Activated T-cell treated with anti-CD3 and anti-CD28 coated beads for 48 hours (primary cell): Measurements from ENCODE around the gene HES4.

ENCODE experiments used
- DNase-seq: peaks from one replicate; pipeline ENCODE4 v3.0.0-alpha.2; 2020; ENCODE audit warnings: low read depth

Gene HES4

DNA sequence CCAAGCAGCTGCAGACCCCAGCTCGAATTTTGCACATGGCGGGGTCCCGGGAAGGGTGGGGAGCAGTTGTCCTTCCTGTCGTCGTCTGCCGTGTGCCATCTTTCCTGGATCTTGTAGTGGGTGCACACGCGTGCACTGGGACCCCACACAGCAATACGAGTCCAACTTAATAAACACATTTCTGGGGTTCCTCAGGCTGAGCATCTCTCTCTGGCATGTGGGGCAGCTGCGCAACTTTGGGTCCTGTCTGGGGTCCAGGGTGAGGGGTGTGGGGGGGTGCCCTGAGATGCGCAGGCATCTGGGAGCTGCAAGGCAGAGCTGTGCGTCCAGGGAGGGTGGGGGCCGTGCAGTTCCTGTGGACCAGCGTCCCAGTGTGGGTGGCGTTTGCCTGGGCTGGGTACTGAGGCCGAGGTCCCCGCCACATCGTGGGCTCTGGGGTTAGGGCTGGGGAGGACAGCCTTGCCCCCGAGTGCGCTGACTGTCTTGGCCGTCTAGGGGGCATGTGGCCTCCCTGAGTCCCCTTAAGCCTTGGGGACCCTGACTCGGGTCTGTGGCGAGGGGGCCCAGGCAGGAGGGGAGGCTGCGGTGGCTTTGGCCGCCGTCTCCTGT is 34.3 kb downstream of the HES4 start:
- DNase-seq: no peak

DNA sequence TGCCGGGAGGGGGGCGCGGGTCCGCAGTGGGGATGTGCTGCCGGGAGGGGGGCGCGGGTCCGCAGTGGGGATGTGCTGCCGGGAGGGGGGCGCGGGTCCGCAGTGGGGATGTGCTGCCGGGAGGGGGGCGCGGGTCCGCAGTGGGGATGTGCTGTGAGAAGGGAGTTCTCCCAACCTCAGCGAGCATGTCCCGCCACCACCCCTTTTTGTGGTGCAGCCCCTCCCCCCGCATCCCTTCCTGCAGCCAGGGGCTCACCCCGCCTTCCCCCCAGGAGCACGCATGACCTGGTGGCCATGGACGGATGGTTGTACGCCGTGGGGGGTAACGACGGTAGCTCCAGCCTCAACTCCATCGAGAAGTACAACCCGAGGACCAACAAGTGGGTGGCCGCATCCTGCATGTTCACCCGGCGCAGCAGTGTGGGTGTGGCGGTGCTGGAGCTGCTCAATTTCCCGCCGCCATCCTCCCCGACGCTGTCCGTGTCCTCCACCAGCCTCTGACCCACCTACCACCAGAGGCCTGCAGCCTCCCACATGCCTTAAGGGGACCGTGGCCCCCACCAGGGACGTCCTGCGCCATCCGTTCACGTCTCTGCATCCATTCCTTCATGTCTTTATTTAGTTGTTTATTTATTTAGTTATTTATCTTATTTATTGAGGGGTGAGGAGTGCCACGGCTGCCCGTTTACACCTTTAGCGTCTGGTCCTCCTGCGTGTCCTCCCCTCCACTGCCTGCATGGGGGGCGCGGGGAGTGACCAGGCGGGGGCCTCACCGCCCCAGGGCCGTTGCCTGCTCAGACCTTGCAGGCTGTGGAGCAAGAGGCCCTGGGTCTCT is 35.0 kb downstream of the HES4 start:
- DNase-seq: no peak

DNA sequence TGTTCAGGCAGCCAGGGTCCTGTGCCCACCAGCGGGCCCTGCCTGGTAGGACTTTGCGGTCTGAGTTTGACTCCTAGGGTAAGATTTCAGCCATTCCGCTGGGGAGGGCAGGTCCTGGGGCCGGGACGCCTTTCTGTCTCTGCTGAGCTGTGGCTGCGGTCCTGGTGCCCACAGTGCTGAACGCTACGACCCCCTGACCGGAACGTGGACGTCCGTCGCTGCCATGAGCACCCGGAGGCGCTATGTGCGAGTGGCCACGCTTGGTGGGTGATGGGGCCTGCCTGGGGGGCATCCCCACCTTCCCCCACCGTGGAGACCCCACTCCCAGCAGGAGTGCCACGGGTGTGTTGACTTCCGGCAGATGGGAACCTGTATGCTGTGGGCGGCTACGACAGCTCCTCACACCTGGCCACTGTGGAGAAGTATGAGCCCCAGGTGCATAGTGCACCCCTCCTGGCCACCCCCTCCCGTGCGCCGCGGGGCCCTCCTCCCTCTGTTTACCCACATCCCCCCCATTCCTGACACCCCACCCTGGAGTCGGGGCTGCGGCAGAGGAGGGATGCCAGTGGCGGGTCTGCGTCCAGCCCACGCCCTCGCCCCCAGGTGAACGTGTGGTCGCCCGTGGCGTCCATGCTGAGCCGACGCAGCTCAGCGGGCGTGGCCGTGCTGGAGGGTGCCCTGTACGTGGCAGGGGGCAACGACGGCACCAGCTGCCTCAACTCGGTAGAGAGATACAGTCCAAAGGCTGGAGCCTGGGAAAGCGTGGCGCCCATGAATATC is 36.0 kb downstream of the HES4 start:
- DNase-seq: no peak

DNA sequence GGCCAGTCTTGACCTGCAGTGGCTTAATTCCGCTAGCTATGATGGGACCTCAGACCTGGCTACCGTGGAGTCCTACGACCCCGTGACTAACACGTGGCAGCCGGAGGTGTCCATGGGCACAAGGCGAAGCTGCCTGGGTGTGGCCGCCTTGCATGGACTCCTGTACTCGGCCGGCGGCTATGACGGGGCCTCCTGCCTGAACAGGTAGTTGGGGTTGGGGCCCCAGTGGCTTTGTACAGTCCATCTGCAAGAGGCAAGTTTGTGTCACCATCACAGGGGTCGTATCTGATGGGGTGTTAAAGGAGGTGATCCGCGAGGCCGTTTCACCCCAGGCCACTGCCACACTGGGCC is 36.6 kb downstream of the HES4 start:
- no peak for DNase-seq

DNA sequence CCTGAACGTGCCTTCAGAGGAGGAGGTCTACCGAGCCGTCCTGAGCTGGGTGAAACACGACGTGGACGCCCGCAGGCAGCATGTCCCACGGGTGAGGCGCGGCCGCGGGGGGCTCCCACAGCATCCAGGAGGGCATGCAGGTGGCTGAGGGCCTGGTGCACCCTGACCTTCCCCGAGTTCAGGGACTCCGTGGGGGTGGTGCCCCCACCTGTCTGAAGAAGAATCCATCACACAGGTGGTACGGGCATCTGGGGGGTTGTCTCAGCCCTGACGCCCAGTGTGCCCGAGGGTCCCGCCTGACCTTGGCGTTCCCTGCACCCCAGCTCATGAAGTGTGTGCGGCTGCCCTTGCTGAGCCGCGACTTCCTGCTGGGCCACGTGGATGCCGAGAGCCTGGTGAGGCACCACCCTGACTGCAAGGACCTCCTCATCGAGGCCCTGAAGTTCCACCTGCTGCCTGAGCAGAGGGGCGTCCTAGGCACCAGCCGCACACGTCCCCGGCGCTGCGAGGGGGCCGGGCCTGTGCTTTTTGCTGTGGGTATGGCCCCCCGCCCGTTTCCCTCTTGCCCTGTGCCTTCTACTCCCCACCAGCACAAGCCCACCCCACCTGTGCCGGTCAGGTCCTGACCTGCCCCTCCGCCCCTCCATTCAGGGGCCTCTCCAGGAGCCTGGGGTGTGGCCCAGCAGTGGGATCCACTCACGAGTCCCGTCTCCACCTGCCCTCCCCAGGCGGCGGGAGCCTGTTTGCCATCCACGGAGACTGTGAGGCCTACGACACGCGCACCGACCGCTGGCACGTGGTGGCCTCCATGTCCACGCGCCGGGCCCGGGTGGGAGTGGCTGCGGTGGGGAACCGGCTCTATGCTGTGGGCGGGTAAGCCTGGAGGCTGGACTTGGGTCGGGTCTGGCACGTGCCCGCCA is 37.3 kb downstream of the HES4 start:
- no peak for DNase-seq

DNA sequence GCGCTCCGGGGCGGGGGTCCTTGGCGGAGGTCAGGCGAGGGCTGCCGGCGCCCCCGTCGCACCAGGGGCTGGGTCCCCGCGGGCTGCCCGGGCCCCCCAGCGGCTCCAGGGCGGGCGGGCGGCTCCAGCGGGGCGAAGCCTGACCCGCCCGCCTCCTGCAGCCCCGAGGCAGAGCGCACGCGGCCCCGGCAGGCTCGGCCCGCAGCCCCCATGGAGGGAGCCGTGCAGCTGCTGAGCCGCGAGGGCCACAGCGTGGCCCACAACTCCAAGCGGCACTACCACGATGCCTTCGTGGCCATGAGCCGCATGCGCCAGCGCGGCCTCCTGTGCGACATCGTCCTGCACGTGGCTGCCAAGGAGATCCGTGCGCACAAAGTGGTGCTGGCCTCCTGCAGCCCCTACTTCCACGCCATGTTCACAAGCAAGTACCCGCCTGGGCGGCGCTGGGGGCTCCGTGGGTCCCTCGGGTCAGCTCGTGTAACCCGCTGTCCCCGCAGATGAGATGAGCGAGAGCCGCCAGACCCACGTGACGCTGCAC is 38.7 kb downstream of the HES4 start:
- no peak for DNase-seq

DNA sequence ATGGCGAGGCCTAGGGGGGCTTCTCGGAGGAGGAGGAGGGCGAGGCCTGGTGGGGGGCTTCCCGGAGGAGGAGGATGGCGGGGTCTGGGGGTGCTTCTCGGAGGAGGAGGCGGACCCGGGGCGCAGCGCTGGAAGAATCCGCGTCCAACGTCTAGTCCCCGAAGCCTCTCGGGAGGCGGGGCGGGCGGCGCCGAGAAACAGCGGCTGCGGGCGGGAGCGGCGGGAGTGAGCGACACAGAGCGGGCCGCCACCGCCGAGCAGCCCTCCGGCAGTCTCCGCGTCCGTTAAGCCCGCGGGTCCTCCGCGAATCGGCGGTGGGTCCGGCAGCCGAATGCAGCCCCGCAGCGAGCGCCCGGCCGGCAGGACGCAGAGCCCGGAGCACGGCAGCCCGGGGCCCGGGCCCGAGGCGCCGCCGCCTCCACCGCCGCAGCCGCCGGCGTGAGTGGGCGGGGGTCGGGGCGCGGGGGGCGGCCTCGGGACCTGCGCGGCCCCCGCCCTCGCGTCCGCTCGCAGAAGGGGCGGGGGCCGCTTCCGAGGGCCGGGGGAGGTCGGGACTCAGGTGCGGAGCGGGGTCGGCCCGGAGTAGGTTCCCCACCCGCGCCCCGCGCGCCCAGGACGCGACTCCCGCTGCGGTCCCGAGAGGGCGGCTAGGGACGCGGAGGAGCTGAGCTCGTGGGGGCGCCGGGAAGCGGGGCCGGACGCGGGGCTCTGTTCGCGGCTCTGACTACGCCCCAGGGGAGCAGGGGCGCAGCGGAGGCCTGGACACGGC is 39.4 kb downstream of the HES4 start, which contains the start of gene KLHL17:
KLHL17 (plus strand) TSS at position 222 of the 769 bp plus-strand sequence; CDS start at position 332, 110 bp downstream.
- DNase-seq: peak; percentile 84

DNA sequence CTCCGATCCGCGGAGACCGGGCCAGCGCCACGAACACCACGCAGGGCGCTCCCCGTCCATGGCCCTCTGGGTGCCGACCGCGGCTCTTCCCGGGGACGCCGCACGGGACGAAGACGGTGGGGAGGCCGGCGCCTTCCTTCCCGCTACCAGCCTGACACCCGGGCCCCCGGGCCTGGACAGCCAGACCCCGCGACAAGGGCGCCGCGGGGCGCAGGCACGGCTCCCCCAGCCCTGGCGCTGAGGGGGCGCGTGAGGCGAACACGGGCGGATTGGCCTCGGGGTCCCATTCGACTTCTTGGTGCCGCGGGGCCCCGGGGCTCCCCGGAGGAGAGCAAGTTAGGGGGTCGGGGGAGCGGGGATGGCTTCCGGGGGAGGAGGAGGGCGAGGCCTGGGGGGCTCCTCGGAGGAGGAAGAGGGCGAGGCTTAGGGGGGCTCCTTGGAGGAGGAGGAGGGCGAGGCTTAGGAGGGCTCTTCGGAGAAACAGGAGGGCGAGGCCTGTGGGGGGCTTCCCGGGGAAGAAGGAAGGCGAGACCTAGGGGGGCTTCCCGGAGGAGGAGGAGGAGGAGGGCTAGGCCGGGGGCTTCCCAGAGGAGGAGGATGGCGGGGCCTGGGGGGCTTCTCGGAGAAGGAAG is 40.0 kb downstream of the HES4 start:
- DNase-seq: no peak

DNA sequence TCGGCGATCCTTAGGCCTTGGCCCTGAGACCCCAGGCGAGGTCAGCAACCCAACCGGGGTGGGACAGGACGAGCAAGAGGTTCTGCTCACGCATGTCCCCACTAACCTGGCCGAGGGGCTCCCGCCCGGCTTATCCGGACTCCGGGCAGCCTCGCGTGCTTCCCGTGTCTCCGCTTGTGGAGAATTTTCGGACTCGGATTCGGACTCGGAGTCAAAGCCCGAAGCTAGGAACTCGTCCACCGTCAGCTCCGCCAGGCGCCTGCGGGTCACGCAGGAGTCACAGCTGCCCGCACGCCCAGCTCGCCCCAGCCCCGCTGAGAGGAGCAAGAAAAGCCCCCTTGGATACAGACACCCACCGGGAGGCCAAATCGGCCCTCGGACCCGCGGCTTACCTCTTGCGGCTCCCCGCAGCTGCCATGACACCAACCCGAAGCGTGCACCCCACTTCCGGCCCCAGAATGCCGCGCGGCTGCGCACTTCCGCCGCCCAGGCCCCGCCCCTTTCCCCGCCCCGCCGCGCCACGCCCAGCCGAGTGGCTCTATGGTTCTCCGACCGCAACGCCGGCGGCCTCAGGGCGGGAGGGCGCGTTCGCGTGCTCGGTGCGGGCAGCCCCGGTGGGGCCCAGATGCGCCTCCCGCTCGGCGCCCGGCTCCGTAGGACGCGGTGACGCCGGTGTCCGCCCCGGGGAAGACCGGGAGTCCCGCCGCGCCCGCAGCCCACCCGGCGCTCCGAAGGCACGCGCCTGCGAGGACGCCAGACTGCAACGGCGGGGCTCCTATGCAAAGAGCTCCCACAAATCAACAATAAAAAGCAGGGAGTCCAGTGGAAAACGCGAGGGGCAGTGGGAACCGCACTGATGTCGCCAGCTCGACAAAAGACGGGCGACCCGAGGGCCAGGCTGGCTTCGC is 40.8 kb downstream of the HES4 start, which contains the start of gene NOC2L:
NOC2L (minus strand) TSS at position 434 of the 908 bp plus-strand sequence; CDS start at position 418, 16 bp downstream.
- peak; percentile 99 for DNase-seq

DNA sequence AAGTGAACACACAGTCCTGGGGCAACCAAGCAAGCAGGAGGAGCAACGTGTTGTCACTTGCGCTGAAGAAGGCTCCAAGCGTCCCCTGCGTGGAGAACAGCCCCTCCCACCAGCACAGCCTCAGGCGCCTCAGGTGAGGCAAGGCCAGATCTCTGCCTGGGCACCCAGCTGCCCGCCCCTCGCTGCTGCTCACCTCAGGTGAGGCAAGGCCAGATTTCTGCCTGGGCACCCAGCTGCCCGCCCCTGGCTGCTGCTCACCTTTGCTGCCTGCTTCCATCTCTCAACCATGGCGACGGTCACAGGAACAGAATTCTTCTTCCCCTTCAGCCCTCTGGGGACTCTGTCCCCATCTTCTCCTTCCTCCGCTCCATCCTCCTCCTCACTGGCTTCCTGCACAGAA is 43.3 kb downstream of the HES4 start:
- no peak for DNase-seq

DNA sequence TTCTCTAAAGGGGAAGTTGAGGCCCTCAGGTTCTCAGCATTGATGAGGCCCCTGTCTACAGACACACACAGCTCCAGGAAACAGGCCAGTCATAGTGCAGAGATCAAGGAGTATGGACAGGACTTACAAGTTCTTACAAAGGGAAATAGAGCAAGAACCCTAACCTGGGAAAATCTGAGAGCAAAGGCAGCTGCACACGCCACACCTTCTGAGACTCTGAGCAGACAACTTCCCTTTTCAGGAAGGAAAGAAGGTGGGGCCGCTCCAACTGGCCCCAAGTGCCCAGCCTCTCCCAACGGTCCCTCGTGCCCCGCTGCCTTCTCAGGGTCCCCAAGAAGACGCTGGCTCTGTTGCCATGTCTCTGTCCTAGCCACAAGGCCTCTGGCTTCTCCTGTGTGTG is 44.4 kb downstream of the HES4 start:
- no peak for DNase-seq

DNA sequence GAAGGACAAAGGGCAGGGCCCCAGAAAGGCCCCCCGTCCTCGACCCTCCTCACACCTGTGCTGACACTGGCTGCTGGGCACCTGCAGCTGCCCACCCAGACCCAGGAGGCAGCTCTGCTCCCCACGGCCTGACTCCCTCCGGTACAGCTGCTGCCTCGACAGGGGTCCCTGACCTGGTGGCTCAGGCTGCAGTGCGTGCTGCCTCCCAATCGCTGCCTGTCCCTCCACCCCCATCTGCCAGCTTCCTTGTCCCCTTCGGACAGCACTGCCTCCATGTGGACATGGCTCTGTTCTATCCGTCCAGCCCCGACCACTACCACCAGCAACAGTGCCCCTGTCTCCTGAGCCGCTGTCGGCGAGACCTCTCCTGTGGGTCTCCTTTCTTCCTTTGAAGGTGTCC is 45.0 kb downstream of the HES4 start:
- DNase-seq: no peak

DNA sequence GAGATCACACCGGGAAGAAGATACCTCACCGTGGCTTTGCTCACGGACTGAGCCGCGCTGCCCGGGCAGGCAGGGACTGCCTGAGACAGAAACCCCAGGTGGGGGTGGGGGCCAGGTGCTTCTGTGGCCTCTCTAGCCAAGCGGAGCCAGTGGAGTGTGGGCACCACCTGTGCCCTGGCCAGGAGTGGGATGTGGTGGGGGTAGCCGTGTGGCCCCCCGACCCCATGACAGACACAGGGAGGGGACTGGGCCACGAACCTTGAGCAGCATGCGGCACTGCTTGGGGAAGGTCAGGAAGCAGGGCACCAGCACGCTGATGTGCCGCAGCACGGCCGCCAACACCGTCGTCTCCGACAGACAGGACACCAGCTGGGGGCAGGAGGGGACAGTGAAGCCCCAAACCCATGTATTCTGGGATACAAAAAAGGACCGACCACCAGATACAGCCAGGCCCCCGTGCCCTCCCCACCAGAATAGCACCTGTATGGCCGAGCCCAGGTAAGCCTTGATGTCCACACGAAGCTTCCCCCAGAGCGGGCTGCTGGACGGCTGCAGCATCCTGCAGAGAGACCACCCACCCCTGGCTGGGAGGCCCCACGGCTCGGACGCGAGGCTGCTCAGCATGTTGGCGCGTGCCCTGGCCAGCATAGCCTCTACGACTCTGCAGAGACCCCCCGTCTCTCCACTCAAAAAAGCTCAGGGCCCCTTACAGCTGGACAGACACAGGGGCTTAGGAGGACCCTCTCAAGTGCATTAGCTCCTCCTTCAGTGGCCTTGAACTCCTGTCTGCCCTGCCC is 46.2 kb downstream of the HES4 start:
- DNase-seq: no peak

DNA sequence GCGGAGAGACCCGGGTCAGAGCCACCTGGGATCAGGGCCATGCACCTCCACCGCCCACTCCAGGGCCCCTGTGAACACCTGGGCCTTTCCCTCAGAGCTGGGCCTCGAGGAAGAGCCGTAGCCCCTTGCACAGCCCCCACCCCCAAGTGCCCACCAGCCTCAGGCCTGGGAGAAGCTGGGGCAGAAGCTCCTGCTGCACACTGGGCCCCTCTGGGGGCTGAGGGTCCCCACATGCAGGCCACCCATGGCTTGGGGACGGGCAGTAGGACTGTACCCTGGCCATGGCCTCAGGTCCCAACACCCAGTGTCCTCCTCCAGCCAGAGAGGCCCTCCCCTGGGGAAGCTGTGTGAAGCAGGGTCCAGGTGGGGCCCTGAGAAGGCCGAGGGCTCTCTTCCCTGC is 47.3 kb downstream of the HES4 start:
- DNase-seq: no peak

DNA sequence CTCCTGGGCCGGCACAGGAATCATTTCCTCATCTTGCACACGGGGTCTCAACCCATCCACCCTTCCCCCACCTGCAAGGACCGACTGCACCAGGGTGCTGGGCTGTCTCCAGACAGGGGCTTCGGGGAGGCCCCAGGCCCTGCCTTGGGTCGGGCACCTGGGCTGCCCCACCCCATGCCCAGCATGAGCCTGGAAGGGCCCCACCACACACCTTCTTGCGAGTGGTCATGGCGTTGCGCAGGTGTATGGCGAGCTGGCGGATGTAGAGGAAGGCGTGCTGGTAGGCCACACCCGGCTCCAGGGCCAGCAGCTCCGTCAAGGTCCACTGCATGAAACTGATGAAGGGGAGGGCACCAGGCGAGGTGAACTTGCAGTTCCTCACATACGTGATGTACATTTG is 47.7 kb downstream of the HES4 start:
- no peak for DNase-seq

DNA sequence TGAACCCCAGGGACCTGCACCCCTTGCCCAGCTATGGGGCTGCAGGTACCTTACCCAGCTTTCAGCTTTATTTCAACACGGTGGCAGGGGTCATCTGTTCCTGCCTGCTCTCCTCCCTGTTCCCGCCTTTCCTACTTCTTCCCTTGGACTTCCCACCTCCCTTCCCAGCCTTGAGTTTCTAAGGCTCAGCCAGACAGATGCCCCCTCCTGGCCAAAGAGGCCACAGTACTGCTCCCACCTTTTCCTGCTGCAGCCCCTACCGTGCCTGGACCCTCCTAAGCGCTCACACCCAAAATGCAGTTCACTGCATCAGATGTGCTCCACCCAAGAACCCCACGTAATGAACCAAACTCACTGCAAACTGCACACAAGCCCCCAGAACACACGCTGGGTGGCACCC is 48.5 kb downstream of the HES4 start:
- DNase-seq: no peak

DNA sequence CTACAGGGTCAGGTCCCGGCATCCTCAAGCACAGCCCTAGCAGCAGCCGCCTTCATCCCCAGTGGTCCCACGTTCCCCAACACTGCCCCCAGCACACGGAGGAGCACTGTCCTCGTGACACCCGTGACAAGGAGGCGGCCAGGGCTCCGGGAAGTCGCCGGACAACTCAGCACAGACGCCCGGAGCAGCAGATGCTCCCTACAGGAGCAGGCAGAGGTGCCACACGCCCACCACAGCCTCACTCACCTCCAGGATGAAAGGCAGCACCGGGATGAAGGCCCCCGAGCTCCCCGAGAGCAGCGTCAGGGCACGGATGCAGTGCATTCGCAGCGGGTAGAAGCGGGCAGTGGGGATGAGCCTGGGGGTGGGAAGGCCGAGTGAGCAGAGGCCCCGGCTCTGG is 49.0 kb downstream of the HES4 start:
- DNase-seq: no peak

DNA sequence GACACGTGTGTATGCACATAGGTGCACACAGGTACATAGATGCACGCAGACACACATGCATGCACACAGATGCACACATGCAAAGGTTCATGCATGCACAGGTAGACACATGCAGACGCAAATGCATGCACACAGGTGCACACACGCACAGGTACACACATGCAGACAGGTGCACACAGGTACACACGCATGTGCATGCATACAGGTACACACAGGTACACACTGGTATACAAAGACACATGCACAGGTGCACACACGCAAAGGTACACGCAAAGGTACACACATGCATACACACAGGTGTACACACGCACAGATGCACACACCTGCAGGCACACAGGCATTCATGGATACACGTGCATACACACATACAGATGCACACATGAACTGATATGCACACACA is 49.6 kb downstream of the HES4 start:
- no peak for DNase-seq
